Activated CD4-positive, alpha-beta T cell treated with anti-CD3 and anti-CD28 coated beads, Interleukin-2, amount 50 U/mL, for 48 hours (primary cell): ENCODE measurements around the gene LDB2.
"Not testable (repeated sequence)": the region's sequence is repeated elsewhere in the genome, so short reads cannot be mapped to it uniquely, and the experiment has no call there.

ENCODE experiments used
- DNase-seq, 2 experiments: peaks; one replicate each; pipeline ENCODE4 v3.0.0-alpha.2; 2020

The LDB2 gene

GRCh38 chr4:16897991-16898827 lies at the start of gene LDB2:
Gene LDB2 (minus strand): TSS chr4:16898645.
- no peak for DNase-seq

GRCh38 chr4:16942491-16942890 lies 44.0 kb upstream of the LDB2 start:
- no peak for DNase-seq

- no peak for DNase-seq
Measured at GRCh38 chr4:16939178-16939577, 40.7 kb upstream of the LDB2 start.

- DNase-seq, result no peak
Measured at GRCh38 chr4:16938512-16939040, 40.1 kb upstream of the LDB2 start.

- DNase-seq, result no peak
Measured at GRCh38 chr4:16931339-16932305, 33.2 kb upstream of the LDB2 start.

- no peak for DNase-seq
Measured at GRCh38 chr4:16926214-16926613, 27.8 kb upstream of the LDB2 start.

GRCh38 chr4:16918716-16919115 lies 20.3 kb upstream of the LDB2 start:
- DNase-seq, result not testable (repeated sequence)

- DNase-seq, result peak; percentile 78 to 83
Measured at GRCh38 chr4:16916719-16917337, 18.4 kb upstream of the LDB2 start.

- DNase-seq, result no peak
Measured at GRCh38 chr4:16916031-16916430, 17.6 kb upstream of the LDB2 start.

GRCh38 chr4:16914208-16914607 lies 15.8 kb upstream of the LDB2 start:
- no peak for DNase-seq

- no peak for DNase-seq
Measured at GRCh38 chr4:16912896-16913295, 14.5 kb upstream of the LDB2 start.

GRCh38 chr4:16909281-16909680 lies 10.8 kb upstream of the LDB2 start:
- no peak for DNase-seq

- no peak for DNase-seq
Measured at GRCh38 chr4:16908377-16909021, 10.1 kb upstream of the LDB2 start.

GRCh38 chr4:16900325-16900724 lies 1.9 kb upstream of the LDB2 start:
- no peak for DNase-seq

- no peak for DNase-seq
Measured at GRCh38 chr4:16896881-16897750, 1.3 kb downstream of the LDB2 start.

- no peak for DNase-seq
Measured at GRCh38 chr4:16894406-16894805, 4.0 kb downstream of the LDB2 start.

GRCh38 chr4:16893141-16893651 lies 5.2 kb downstream of the LDB2 start:
- no peak for DNase-seq

- no peak for DNase-seq
Measured at GRCh38 chr4:16890651-16891050, 7.8 kb downstream of the LDB2 start.

GRCh38 chr4:16889945-16890344 lies 8.5 kb downstream of the LDB2 start:
- no peak for DNase-seq

- DNase-seq, result no peak
Measured at GRCh38 chr4:16887887-16888286, 10.6 kb downstream of the LDB2 start.
